Endodermal cell (in vitro differentiated cells): Measurements from ENCODE around the gene BSX. TPM values are rescaled to one million over a fixed set of nuclear protein-coding genes. Genes with fewer than 3 reads are reported as not detected.
A peak's percentile ranks its signal among the peaks of the same experiment; 100 is the strongest.

Experiments
- DNase-seq: peaks from one replicate; pipeline ENCODE4 v3.0.0-alpha.2; 2017
- H3K27ac ChIP-seq: 2 replicates; pipeline ENCODE4 v1.5.1; 2013; ENCODE audit warnings: mild to moderate bottlenecking, low read depth, low read length, moderate library complexity
- H3K27me3 ChIP-seq: 2 replicates; pipeline ENCODE4 v1.6.1; 2013; ENCODE audit warnings: mild to moderate bottlenecking, low read length, moderate library complexity; ENCODE audit not compliant: insufficient read depth, control insufficient read depth, poor library complexity, severe bottlenecking
- H3K36me3 ChIP-seq: 2 replicates; pipeline ENCODE4 v1.7.0; 2013; ENCODE audit warnings: mild to moderate bottlenecking, low read length, moderate library complexity; ENCODE audit not compliant: control insufficient read depth, insufficient read depth
- H3K4me1 ChIP-seq: one replicate; pipeline ENCODE4 v1.7.0; 2013; ENCODE audit warnings: low read length; ENCODE audit not compliant: control insufficient read depth, insufficient read depth
- H3K4me3 ChIP-seq: 2 replicates; pipeline ENCODE4 v1.5.1; 2013; ENCODE audit warnings: mild to moderate bottlenecking, low read length, moderate library complexity
- H3K9ac ChIP-seq: 2 replicates; pipeline ENCODE4 v1.6.1; 2013; ENCODE audit warnings: mild to moderate bottlenecking, low read length, moderate library complexity; ENCODE audit not compliant: poor library complexity, severe bottlenecking; ENCODE audit errors: extremely low read depth
- H3K9me3 ChIP-seq: 2 replicates; pipeline ENCODE4 v1.6.1; 2013; ENCODE audit warnings: mild to moderate bottlenecking, low read length, moderate library complexity; ENCODE audit not compliant: control insufficient read depth
- H3K27ac Mint-ChIP-seq: 2 replicates; pipeline ENCODE4 v1.8.0; 2020; ENCODE audit warnings: mixed read lengths
- H3K27me3 Mint-ChIP-seq: 2 replicates; pipeline ENCODE4 v1.8.0; 2021; ENCODE audit warnings: mild to moderate bottlenecking, mixed read lengths; ENCODE audit not compliant: insufficient read depth
- H3K36me3 Mint-ChIP-seq: 2 replicates; pipeline ENCODE4 v1.8.0; 2020; ENCODE audit warnings: low read depth, mixed read lengths
- H3K4me1 Mint-ChIP-seq: 2 replicates; pipeline ENCODE4 v1.8.0; 2020; ENCODE audit warnings: mixed read lengths
- H3K4me3 Mint-ChIP-seq: 2 replicates; pipeline ENCODE4 v1.8.0; 2020; ENCODE audit warnings: mild to moderate bottlenecking, moderate library complexity, mixed read lengths
- H3K9me3 Mint-ChIP-seq: 2 replicates; pipeline ENCODE4 v1.8.0; 2020; ENCODE audit warnings: mild to moderate bottlenecking, mixed read lengths
- CTCF ChIP-seq: fragments of 200-600 bp; sonication (generic); conservative IDR thresholded peaks from 2 replicates; pipeline ENCODE4 v1.5.0; 2021; ENCODE audit warnings: antibody characterized with exemption, mild to moderate bottlenecking
- WGBS, 2 experiments: methylation state at CpG; one replicate each; pipeline versions ENCODE4 v1.1.5 to v1.1.7; 2013; ENCODE audit warnings: missing lambda C conversion rate in 2 of 2, mixed read lengths in 1 of 2; ENCODE audit not compliant: insufficient coverage in 1 of 2, insufficient read length in 1 of 2; 5-methylcytosine and 5-hydroxymethylcytosine counted together
- total RNA-seq, 2 donors: library from RNA; stranded (reverse); fragmentation: NEBNext Ultra II Directional in 1 of 2; extraction: Animal tissue kit (Norgen Biotek cat#: 25700) in 1 of 2; gene quantifications; 2 replicates in 1 of 2; 3 replicates in 1 of 2; pipeline ENCODE4 v1.2.1, GENCODE V29; 2021

BSX gene
- total RNA-seq, 2 donors from 2014 or later: not detected

GRCh38 chr11:122979103-122979814, 2.4 kb downstream of the BSX start:
- H3K36me3 ChIP-seq: no peaks in the 10 kb centered on the region
- peaks cover 100% of the 10 kb centered on the region for H3K27me3 ChIP-seq
- H3K9me3 ChIP-seq: no peaks in the 10 kb centered on the region
- DNase-seq: peak; percentile 74
- WGBS, 2 experiments: 0 to 2% methylated on average over 6 to 42 of the region's 44 CpGs
- H3K27ac Mint-ChIP-seq: no peak overlapping the region
- H3K27me3 Mint-ChIP-seq: peaks cover 100% of the 10 kb centered on the region
- H3K9me3 Mint-ChIP-seq: peaks cover 2% of the 10 kb centered on the region
- peaks cover 30% of the 10 kb centered on the region for H3K4me1 Mint-ChIP-seq
- H3K4me3 Mint-ChIP-seq: peak overlapping the region; percentile 50
- no peaks in the 10 kb centered on the region for H3K36me3 Mint-ChIP-seq
- H3K4me1 ChIP-seq: no peaks in the 10 kb centered on the region
- no peak overlapping the region for H3K27ac ChIP-seq
- peak overlapping the region; percentile 13 for H3K4me3 ChIP-seq
- H3K9ac ChIP-seq: no peak overlapping the region
- TF ChIP-seq CTCF: no peak

- Histone ChIP-seq H3K4me1 (no peaks in the 10 kb centered on the region), H3K27ac (no peak overlapping the region), H3K27me3 (peaks cover 100% of the 10 kb centered on the region), H3K4me3 (no peak overlapping the region), H3K36me3 (no peaks in the 10 kb centered on the region), H3K9ac (no peak overlapping the region), H3K9me3 (no peaks in the 10 kb centered on the region)
- Mint-ChIP-seq H3K9me3 (peaks cover 2% of the 10 kb centered on the region), H3K4me3 (no peak overlapping the region), H3K4me1 (peaks cover 25% of the 10 kb centered on the region), H3K36me3 (no peaks in the 10 kb centered on the region), H3K27me3 (peaks cover 100% of the 10 kb centered on the region), H3K27ac (no peak overlapping the region)
- DNase-seq: no peak
- no peak for TF ChIP-seq CTCF
- 8 to 16% methylated on average over 2 to 7 of the region's 7 CpGs for WGBS, 2 experiments
Observed at GRCh38 chr11:122978299-122978620, 3.4 kb downstream of the BSX start.

GRCh38 chr11:122977470-122978298, 4.0 kb downstream of the BSX start:
- H3K4me1 Mint-ChIP-seq: peaks cover 25% of the 10 kb centered on the region
- H3K4me3 ChIP-seq: peak overlapping the region; percentile 66
- no peak overlapping the region for H3K27ac ChIP-seq
- H3K27me3 ChIP-seq: peaks cover 100% of the 10 kb centered on the region
- peak overlapping the region; percentile 57 for H3K4me3 Mint-ChIP-seq
- H3K27ac Mint-ChIP-seq: no peak overlapping the region
- H3K36me3 Mint-ChIP-seq: no peaks in the 10 kb centered on the region
- no peak overlapping the region for H3K9ac ChIP-seq
- no peaks in the 10 kb centered on the region for H3K9me3 ChIP-seq
- peaks cover 100% of the 10 kb centered on the region for H3K27me3 Mint-ChIP-seq
- peak; percentile 53 for DNase-seq
- no peaks in the 10 kb centered on the region for H3K36me3 ChIP-seq
- no peaks in the 10 kb centered on the region for H3K4me1 ChIP-seq
- H3K9me3 Mint-ChIP-seq: peaks cover 2% of the 10 kb centered on the region
- 4 to 8% methylated on average over 29 to 50 of the region's 50 CpGs for WGBS, 2 experiments
- TF ChIP-seq CTCF: no peak
